Suprapubic skin (tissue), 4 donors: ENCODE data around the gene HSDL2. TPM values are rescaled to one million over a fixed set of nuclear protein-coding genes. Genes with fewer than 3 reads are reported as not detected.
A peak's percentile ranks its signal among the peaks of the same experiment; 100 is the strongest.

ENCODE experiments used
- DNase-seq, 2 donors: peaks; one replicate each; pipeline ENCODE4 v3.0.0-alpha.2; 2019; ENCODE audit warnings: low spot score in 2 of 2
- H3K27ac ChIP-seq: fragments of 200-600 bp; sonication (generic); one replicate; pipeline ENCODE4 v1.5.1; 2019
- H3K27me3 ChIP-seq: fragments of 200-600 bp; sonication (generic); one replicate; pipeline ENCODE4 v1.5.1; 2019
- H3K36me3 ChIP-seq: fragments of 200-600 bp; sonication (generic); one replicate; pipeline ENCODE4 v1.5.1; 2019
- H3K4me1 ChIP-seq: fragments of 200-600 bp; sonication (generic); one replicate; pipeline ENCODE4 v1.5.1; 2019
- H3K4me3 ChIP-seq: fragments of 200-600 bp; sonication (generic); one replicate; pipeline ENCODE4 v1.5.1; 2019; ENCODE audit warnings: mild to moderate bottlenecking
- H3K9me3 ChIP-seq: fragments of 200-600 bp; sonication (generic); one replicate; pipeline ENCODE4 v1.5.1; 2019
- CTCF ChIP-seq, 2 donors: fragments of 200-600 bp in 1 of 2; fragments of 450-650 bp in 1 of 2; sonication (generic) in 1 of 2; IDR thresholded peaks; one replicate each; pipeline ENCODE4 v1.5.1; 2016 to 2019; ENCODE audit warnings: antibody characterized with exemption in 2 of 2, mild to moderate bottlenecking in 1 of 2, moderate library complexity in 1 of 2
- EP300 ChIP-seq: sonication (generic); formaldehyde crosslinking; IDR thresholded peaks from one replicate; pipeline ENCODE4 v1.6.1; 2017; ENCODE audit warnings: antibody characterized with exemption
- POLR2A ChIP-seq, 2 donors: fragments of 450-650 bp; IDR thresholded peaks; one replicate each; pipeline ENCODE4 v1.6.1; 2017; ENCODE audit warnings: antibody characterized with exemption in 2 of 2, mild to moderate bottlenecking in 2 of 2, moderate library complexity in 2 of 2
- POLR2AphosphoS5 ChIP-seq, 3 donors: sonication (generic); formaldehyde crosslinking; IDR thresholded peaks; one replicate each; pipeline ENCODE4 v1.6.1; 2017; ENCODE audit warnings: antibody characterized with exemption in 3 of 3
- WGBS: methylation state at CpG from one replicate; pipeline ENCODE4 v1.1.5; 2018; 5-methylcytosine and 5-hydroxymethylcytosine counted together
- total RNA-seq, 4 donors: library from RNA; depleted of rRNA; stranded (reverse); fragments of >200 nt; gene quantifications; one replicate each; pipeline ENCODE4 v1.1.0, GENCODE V29; 2016

The HSDL2 gene
- total RNA-seq, 4 donors from 2014 or later = 32.5 to 46.1 (median 33.2) TPM

- peaks cover 8% of the 10 kb centered on the region for H3K9me3 ChIP-seq
- no peak for TF ChIP-seq POLR2A (IDR thresholded peaks at IDR 0.05)
- TF ChIP-seq CTCF (IDR thresholded peaks at IDR 0.05) = no peak
- TF ChIP-seq POLR2AphosphoS5 (IDR thresholded peaks at IDR 0.05) = no peak
- no peak for TF ChIP-seq EP300
- H3K4me1 ChIP-seq = no peaks in the 10 kb centered on the region
- 97% methylated on average over 1 of the region's 1 CpG for WGBS
- H3K27ac ChIP-seq = no peak overlapping the region
- DNase-seq = no peak
- no peak overlapping the region for H3K4me3 ChIP-seq
- H3K27me3 ChIP-seq = no peaks in the 10 kb centered on the region
- peaks cover 14% of the 10 kb centered on the region for H3K36me3 ChIP-seq
These were observed 95.4 kb downstream of the HSDL2 start for GRCh38 chr9:112475318-112475717.

- Histone ChIP-seq H3K27me3 (no peaks in the 10 kb centered on the region), H3K4me3 (no peak overlapping the region), H3K4me1 (no peaks in the 10 kb centered on the region), H3K9me3 (peaks cover 8% of the 10 kb centered on the region), H3K27ac (no peak overlapping the region), H3K36me3 (peaks cover 5% of the 10 kb centered on the region)
- 95% methylated on average over 2 of the region's 2 CpGs for WGBS
- no peak for DNase-seq
- no peak for TF ChIP-seq POLR2AphosphoS5 (IDR thresholded peaks at IDR 0.05)
- TF ChIP-seq CTCF (IDR thresholded peaks at IDR 0.05) = no peak
- no peak for TF ChIP-seq EP300
These were observed 97.4 kb downstream of the HSDL2 start for GRCh38 chr9:112477330-112477729.

- no peak overlapping the region for H3K4me3 ChIP-seq
- TF ChIP-seq POLR2AphosphoS5 (IDR thresholded peaks at IDR 0.05) (no peak), CTCF (IDR thresholded peaks at IDR 0.05) (no peak), EP300 (no peak), POLR2A (IDR thresholded peaks at IDR 0.05) (no peak)
- DNase-seq = no peak
- H3K4me1 ChIP-seq = no peaks in the 10 kb centered on the region
- H3K27ac ChIP-seq = no peak overlapping the region
- no peaks in the 10 kb centered on the region for H3K36me3 ChIP-seq
- no peaks in the 10 kb centered on the region for H3K27me3 ChIP-seq
- peaks cover 8% of the 10 kb centered on the region for H3K9me3 ChIP-seq
These were observed 99.3 kb downstream of the HSDL2 start for GRCh38 chr9:112479221-112479620.

- no peaks in the 10 kb centered on the region for H3K9me3 ChIP-seq
- TF ChIP-seq POLR2A (IDR thresholded peaks at IDR 0.05) (no peak), POLR2AphosphoS5 (IDR thresholded peaks at IDR 0.05) (no peak), EP300 (no peak), CTCF (IDR thresholded peaks at IDR 0.05) (no peak)
- no peak overlapping the region for H3K4me3 ChIP-seq
- H3K4me1 ChIP-seq = peaks cover 14% of the 10 kb centered on the region
- H3K27ac ChIP-seq = no peak overlapping the region
- WGBS = 96% methylated on average over 2 of the region's 2 CpGs
- no peak for DNase-seq
- H3K36me3 ChIP-seq = no peaks in the 10 kb centered on the region
- no peaks in the 10 kb centered on the region for H3K27me3 ChIP-seq
These were observed 104.7 kb downstream of the HSDL2 start for GRCh38 chr9:112484607-112485006.

GRCh38 chr9:112485574-112485973 is 105.7 kb downstream of the HSDL2 start:
- Histone ChIP-seq H3K4me3 (peak overlapping the region; percentile 91), H3K9me3 (no peaks in the 10 kb centered on the region), H3K36me3 (no peaks in the 10 kb centered on the region), H3K27me3 (no peaks in the 10 kb centered on the region), H3K27ac (no peak overlapping the region), H3K4me1 (peaks cover 14% of the 10 kb centered on the region)
- 80% methylated on average over 3 of the region's 3 CpGs for WGBS
- no peak for DNase-seq
- no peak for TF ChIP-seq CTCF (IDR thresholded peaks at IDR 0.05)
